HG02884 (cell line): ENCODE measurements around the gene APOL2.
"Not testable (repeated sequence)": the region's sequence is repeated elsewhere in the genome, so short reads cannot be mapped to it uniquely, and the experiment has no call there.

Experiments used
- ATAC-seq: cut with Tn5 transposase; IDR thresholded peaks from one replicate; pipeline ENCODE4 v1.9.1; 2021; ENCODE audit warnings: mild to moderate bottlenecking, moderate library complexity; ENCODE audit not compliant: unreplicated experiment

Gene APOL2

GRCh38 chr22:36263216-36263673 lies 23.9 kb upstream of the APOL2 start:
- not testable (repeated sequence) for ATAC-seq

DNA sequence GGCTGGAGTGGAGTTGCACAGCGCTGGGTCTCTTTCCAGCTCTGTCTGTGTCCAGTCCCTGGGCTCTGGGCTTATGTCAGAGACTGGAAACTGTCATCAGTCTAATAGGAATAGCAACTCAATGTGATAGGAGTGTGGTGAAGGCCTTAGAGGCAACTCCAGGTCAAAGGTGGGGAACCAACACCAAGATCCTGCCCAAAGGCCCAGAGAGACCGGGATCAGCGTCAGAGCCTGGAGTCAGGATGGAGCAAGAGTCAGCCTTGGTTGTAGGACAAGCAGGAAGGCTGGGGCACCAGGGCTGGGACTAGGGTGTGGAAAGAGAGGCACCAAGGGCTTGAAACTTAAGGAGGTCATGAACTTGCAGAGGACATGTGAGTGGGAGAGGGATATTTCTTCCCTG lies 23.0 kb upstream of the APOL2 start:
- not testable (repeated sequence) for ATAC-seq

DNA sequence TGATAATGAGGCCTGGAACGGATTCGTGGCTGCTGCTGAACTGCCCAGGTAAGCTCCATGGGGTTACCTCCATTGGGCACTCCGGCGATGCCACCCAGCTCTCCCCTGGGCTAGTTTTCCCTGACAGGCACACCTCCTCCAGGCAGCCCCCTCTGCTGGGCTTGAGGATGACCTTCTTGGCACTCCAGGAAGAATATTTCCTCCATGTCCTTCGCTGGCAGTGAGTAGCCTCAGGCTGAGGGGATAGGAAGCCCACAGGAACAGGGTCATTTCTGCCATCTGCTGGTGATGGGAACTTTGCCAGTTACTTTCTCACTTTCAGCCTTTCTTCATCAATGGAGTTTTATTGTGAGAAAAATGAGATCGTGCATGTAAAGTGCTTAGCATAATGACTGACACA lies 22.3 kb upstream of the APOL2 start:
- not testable (repeated sequence) for ATAC-seq

DNA sequence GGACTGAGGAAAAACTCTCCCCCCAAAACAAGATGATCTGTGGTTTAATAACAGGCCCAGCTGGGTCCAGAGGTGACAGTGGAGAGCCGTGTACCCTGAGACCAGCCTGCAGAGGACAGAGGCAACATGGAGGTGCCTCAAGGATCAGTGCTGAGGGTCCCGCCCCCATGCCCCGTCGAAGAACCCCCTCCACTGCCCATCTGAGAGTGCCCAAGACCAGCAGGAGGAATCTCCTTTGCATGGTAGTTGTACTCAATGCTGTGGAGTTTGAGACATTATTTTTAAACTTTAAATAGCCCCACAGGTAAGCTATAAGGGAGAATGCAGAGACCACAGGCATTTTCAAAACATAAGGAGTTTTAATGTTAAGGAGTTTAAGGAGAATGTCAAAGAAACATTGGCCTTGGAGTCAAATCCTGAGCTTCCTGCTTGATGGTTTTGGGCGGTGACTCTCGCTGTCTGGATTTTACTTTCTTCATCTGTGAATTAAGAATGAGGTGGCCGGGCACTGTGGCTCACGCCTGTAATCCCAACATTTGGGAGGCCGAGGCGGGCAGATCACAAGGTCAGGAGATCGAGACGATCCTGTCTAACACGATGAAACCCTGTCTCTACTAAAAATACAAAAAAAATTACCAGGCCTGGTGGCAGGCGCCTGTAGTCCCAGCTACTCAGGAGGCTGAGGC lies 20.4 kb upstream of the APOL2 start:
- ATAC-seq: no peak

- ATAC-seq: no peak
These were observed 19.6 kb upstream of the APOL2 start for GRCh38 chr22:36258701-36259614.

GRCh38 chr22:36257948-36258670 lies 18.8 kb upstream of the APOL2 start:
- ATAC-seq: no peak

DNA sequence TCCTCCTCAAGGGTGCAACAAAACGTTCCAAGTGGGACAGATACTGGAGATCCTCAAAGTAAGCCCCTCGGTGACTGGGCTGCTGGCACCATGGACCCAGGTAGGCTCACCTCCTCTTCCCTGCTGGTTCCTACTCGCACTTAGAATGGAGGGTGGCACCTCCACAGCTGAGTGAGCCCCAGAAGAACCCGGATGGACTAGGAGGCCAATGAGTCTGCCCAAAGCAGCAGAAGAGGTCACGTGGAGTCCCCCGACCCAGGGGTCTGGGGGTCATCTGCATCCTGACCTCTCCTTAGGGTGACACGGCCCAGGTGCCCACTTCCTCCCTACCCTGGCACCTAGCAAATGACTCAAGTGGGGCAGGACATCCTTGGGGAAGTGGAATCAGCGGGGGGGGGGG lies 18.0 kb upstream of the APOL2 start:
- ATAC-seq: no peak

DNA sequence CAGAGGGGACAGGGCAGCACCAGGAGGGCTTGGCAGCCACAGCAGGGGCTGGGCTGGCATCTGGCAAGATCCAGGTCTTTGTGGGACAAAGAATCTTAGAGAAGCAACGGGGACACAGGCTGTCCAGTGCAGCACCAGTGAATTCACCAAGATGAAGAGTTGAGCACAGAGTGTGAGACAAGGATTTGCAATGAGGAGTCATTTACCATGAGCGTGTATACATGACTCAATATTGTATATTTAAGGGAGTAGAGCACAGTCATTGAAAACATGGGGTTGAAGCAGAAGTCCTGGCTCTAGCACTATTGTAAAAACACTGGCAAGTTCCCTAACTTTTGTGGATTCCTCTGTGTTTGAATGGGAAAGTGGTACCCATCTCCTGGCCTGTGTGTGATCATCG lies 17.2 kb upstream of the APOL2 start:
- no peak for ATAC-seq

GRCh38 chr22:36255572-36255971 lies 16.2 kb upstream of the APOL2 start:
- ATAC-seq: not testable (repeated sequence)

- ATAC-seq: no peak
These were observed 14.5 kb upstream of the APOL2 start for GRCh38 chr22:36253523-36254490.

GRCh38 chr22:36252754-36253522 lies 13.6 kb upstream of the APOL2 start, which contains the start of gene APOL1:
APOL1 (plus strand) TSS chr22:36253133; CDS start chr22:36254956, 1,823 bp downstream.
- ATAC-seq: no peak

DNA sequence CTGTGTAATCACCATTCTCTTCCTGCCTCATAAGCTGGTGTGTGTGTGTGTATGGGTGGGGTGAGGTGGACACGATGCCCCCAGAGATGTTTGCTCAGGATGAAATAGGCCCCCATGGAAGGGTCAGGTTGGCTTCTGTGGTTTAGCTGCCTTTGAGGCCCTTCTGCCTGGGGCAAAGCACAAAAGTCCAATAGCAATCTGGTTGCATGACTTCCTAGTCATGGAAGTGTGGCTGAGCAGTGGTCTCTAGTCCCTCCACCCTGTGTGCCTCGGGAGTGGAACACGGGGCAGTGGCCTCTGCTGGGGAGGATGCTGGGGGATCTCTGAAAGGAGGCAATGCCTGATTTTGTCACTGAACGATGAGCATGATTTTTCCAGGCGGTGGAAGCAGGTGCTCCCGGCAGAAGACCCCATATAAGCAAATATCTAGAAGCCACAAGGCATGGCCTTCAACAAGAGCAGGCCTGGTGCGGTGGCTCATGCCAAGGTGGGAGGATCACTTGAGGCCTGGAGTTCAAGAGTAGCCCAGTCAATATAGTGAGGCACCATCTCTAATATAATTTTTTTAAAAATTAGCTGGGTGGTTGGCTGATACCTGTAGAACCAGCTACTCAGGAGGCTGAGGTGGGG lies 12.8 kb upstream of the APOL2 start:
- not testable (repeated sequence) for ATAC-seq

DNA sequence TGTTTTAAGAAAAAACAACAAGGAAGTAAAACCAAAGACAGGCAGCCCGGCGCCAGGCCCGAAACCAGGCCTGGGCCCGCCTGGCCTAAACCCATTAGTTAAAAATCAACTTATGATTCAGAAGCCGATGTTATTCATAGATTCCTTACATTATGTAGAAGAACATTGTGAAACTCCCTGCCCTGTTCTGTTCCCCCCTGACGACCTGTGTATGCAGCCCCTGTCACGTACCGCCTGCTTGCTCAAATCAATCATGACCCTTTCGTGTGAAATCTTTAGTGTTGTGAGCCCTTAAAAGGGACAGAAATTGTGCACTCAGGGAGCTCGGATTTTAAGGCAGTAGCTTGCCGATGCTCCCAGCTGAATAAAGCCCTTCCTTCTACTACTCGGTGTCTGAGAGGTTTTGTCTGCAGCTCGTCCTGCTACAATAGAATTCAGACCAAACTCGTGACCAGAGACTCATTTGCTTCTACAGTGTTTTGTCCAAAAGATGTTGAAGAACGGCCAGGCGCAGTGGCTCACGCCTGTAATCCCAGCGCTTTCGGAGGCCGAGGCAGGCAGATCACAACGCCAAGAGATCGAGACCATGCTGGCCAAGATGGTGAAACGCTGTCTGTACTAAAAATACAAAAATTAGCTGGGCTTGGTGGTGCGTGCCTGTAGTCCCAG lies 11.1 kb upstream of the APOL2 start:
- ATAC-seq: not testable (repeated sequence)

GRCh38 chr22:36249160-36249559 lies 9.8 kb upstream of the APOL2 start:
- no peak for ATAC-seq

DNA sequence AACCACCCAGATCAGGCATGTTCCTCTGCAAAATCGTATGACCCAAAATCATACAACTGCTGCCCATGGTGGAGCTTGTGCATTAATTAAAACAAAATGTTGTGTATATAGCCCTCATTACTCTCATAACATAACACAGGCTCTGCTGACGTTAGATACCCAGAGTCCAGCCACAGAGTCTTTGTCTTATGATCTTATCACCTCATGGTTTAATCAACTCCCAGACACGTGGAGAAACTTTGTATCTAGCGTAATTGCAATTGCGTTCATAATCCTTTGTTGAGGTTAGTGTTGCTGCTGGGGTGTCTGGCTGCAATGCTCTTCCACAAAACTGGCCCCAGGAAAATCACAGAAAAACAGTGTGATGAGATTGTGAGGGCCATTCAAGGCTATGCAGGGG lies 8.6 kb upstream of the APOL2 start:
- ATAC-seq: no peak

DNA sequence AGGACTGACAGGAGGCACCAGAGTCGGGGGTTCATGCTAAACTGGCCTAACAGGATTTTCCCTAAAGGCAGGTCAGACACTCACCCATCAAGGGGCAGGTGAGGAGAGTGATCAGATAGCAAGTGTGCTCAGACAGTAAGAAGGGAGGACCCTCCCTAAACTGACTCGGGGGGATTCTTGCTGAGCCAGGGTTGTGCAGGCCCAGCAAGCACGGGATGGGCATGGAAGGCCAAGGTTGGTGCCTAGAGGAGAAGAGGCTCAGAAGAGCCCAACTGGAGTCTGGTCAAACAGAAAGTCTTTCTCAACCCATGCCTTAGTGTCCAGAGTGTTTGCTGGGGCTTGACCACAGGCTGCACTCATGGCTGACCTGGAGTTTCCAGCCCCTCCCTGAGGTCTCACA lies 7.4 kb upstream of the APOL2 start:
- no peak for ATAC-seq

- no peak for ATAC-seq
These were observed 6.6 kb upstream of the APOL2 start for GRCh38 chr22:36245805-36246356.
